NCI-H1048 (cell line): Measurements from ENCODE around the gene HPS4.
A peak's percentile ranks its signal among the peaks of the same experiment; 100 is the strongest.
"Not testable (repeated sequence)": the region's sequence is repeated elsewhere in the genome, so short reads cannot be mapped to it uniquely, and the experiment has no call there.

ENCODE experiments used
- DNase-seq: peaks from one replicate; lab custom pipeline; 2025; lab: John Stamatoyannopoulos, UW

Gene HPS4

DNA sequence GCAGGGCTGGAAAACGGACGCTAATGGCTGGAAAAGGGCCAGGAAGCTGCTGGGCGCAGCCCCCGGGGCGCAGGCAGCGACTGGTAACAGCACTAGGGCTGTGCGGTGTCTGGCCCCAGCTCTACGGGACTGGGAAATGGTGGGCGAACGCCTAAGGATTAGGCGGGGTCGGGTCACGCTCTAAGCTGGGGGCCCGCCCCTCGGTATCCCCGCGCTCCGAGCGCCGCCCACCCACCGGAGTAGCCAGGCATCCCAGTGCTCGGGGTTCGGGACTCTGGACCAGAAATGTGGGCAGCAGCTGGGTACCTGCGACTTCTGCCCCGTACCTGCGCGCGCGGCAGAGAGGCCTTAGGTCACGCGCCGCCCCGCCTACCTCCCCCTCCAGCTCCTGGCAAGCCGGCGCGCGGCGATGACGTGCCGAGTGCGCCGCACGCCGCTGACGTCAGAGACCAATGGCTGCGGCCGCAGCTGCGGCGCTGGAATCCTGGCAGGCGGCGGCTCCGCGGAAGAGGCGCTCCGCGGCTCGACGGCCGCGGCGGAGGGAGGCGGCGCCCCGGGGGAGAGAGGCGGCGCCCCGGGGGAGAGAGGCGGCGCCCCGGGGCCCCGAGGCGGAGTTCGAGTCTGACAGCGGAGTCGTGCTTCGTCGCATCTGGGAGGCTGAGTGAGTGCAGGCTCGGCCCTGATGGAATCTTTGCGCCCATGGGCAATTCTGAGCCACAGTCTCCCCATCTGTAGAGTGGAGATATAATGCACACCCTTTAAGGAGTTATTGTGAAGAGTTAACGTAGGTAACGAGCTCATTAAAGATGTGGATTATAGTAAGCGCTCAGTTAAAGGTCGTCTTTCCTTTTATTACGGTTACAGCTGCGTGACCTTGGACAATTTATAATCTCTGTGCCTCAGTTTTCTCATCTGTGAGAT, at the start of gene HPS4, which contains the start of gene SRRD:
Gene HPS4, minus strand, starts transcription at position 345 of the 921 bp plus-strand sequence. CDS start 2,021 bp downstream, outside the sequence.
Gene SRRD, plus strand, starts transcription at position 439 of the 921 bp plus-strand sequence. Its CDS starts 14 bp downstream, at position 453.
- peak; percentile 66 for DNase-seq

DNA sequence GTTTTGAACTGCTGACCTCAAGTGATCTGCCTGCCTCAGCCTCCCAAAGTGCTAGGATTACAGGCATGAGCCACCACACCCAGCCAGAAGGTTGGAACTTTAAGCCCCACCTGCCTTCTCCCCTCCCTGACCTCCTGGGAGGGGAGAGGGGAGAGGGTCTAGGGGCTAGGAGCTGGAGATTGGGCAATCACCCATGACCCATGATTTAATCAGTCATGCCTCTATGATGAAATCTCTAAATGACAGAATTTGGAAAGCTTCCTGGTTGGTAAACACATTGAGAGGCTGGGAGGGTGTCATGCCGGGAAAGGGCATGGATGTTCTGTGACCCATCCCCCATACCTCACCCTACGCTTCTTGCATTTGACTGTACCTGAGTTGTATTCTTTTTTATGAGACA, 45.8 kb upstream of the HPS4 start:
- no peak for DNase-seq

DNA sequence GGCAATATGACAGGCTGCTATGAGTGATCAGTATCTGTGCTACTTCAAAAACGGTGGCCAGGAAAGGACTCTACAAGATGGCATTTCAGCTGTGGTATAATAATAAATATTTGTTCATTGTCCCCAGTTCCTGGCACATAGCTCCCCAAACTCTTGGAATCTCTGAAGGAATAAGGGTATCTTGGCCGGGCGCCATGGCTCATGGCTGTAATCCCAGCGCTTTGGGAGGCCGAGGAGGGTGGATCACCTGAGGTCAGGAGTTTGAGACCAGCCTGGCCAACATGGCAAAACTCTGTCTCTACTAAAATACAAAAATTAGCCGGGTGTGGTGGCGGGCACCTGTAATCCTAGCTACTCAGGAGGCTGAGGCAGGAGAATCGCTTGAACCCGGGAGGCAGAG, 44.9 kb upstream of the HPS4 start:
- DNase-seq = not testable (repeated sequence)

DNA sequence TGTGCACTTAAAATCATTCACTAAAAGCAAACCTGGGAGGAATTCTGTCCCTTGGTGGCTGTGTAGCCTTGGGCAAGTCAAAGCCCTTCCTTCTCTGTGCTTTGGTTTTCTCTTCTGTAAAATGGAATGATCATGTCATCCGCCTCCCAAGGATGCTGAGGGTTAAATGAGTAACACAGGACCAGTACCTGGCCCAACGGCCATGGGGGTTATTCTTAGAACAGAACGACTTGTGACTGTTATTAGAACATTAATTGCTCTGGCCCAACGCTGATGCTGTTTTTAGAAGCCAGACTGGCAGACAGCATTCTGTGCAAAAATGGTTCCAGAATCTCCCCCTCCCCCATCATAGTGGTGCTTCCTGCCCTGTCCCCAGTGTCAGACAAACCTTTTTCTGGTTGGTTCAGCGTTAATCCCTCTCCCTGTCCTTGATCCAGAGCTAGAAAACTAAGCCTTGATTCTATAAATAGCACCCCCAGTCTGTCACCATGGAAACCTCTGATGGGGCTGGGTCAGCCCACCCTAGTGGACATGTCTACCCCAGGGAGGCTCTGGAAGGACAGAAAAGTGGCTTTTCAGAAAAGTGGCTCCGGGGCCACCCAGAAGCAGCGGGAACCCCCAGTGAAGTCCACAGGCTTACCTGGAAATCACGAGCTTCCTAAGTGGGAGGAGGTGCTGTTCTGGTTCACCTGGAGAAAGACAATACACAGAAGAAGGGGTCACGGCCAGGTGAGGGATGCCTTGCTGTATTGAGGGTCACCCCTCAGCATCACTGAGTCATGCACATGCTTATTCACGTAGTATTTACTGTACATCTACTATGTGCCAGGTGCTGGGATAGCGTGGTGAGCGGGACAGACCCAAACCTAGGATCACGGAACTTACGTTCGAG, 44.2 kb upstream of the HPS4 start:
- DNase-seq = no peak

DNA sequence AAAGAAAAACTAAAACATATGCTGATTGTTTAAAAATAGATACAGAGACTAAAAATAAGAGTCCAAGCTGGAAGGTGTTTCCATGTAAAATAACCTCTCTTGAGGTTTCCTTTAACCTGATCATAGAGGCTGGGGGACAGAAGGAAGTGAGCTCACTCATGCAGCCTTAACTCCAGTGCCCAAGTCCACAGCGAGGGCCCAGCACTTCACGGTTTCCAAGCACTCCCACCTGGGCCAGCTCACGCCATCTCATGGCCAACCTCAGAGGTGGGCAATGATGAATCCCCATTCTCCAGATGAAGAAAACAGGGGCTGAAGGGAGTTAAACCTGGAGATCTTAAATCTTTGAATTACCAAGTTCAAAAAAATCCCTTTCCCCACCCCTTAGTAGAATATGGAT, 43.6 kb upstream of the HPS4 start:
- no peak for DNase-seq

DNA sequence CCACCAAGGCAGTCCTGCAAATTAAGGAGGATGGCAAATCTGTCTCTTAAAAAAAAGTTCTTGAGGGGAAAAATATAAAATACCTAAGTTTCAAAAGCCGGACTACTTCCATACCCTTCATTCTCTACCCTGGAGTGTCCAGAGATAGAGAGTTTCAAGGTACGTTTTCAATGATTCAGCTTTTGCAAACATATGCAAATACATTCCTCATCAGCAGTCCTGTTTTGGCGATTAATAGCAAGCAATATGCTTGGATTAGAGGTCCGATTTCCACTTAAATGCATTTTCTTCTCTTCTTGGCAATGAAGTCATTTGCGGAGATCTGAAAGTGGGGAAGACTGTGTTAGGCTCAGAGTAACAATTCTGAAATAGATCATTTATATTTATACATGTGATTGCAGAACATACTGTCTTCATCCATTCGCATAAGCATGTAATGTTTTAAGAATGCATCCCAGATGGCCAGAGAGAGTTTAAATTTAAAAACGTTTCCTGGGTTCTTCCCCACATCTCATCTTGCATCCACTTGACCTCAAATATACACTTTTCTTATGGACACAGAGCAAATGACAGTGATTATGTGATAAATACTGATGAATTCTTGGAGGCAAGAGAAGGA, 42.5 kb upstream of the HPS4 start:
- no peak for DNase-seq

DNA sequence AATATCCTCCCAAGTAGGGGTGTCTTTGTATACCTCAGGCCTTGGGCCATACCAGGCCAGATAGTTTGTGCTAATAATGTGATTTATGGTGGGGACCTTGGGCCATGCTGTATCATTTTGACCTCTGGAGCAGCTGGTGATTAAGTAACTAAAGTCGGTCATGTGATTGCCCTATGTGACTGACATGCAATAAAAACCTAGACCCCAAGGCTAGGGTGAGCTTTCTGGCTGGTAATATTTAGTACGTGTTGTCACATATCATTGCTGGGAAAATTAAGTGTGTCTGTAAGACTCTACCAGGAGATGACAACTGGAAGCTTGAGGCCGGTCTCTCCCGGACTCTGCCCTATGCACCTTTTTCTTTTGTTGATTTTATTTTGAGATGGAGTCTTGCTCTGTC, 41.3 kb upstream of the HPS4 start:
- no peak for DNase-seq

DNA sequence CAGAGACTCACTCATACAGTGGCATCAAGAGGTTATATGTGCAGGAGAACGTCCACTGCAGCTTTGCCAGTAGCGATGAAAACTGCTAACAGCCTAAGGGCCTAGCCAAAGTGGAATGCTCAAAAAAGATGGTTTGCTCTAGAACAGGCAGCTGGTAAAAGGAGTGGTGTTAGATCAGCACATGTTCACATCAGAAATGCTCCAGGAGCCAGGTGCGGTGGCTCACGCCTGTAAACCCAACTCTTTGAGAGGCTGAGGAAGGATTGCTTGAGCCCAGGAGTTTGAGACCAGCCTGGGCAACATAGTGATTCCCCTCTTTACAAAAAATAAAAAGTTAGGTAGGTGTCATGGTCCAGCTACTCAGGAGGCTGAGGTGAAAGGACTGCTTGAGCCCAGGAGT, 39.0 kb upstream of the HPS4 start:
- no peak for DNase-seq

DNA sequence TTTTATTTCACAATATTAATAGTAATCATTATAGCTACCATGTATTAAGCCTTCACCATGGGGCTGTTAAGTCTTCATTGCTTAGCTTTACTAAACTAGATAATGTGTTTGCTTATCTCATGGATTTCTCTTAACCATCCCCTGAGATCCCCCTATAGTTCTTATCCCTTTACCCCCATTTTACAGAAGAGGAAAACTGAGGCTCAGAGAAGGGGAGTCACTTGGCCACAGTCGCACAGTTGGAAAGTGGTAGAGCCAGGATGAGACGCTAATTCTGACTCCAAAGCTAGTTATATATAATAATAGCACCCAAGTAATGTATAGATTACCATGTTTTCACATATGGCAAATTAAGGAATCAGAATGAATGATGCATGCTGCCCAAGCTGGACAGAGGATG, 38.4 kb upstream of the HPS4 start:
- DNase-seq = no peak

DNA sequence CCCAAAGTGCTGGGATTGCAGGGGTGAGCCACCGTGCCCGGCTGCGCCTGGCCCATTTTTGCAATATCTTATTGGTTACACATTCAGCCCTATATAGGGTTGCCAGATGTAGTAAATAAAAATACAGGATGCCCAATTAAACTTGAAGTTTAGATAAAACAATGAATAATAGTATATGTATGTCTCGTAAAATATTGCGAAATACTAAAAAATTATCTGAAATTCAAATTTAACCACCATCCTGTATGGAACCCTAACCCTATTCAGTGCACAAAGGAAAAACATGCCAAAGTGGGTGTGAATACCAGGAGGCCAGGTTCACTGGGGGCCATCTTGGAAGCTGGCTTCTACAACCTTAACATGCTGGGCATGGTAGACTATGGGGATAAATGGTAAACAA, 33.8 kb upstream of the HPS4 start:
- no peak for DNase-seq

DNA sequence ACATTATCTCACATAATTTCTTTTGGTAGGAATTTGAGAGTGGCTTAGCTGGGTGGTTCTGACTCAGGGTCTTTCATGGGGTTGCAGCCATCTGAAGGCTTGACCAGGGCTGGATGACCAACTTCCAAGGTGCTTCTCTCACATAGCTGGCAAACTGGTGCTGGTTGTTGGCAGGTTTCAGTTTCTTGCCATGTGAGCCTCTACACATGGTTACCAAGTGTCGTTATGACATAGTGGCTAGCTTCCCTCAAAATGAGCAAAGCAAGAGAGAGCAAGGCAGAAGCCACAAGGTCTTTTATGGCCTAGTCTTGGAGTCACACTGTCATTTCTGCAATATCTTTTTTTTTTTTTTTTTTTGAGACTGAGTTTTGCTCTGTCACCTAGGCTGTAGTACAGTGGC, 32.9 kb upstream of the HPS4 start:
- DNase-seq = no peak

DNA sequence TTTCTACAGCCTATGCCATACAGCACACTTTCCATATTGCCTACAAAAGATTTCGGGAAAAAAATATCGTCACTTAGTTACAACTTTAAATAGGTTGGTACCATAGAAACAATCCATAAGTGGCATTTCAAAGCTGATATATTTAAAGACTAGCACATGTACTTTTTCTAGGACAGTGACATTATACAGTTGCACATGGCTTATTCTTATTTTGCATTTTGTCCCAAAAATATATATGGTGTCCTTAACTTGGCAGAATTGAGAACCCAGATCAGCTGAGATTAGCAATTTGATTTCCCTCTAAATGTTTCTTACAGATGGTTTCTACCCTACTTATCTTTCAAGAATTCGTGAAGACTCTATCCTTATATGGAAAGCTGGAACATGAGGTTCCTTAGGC, 32.3 kb upstream of the HPS4 start:
- DNase-seq = no peak

DNA sequence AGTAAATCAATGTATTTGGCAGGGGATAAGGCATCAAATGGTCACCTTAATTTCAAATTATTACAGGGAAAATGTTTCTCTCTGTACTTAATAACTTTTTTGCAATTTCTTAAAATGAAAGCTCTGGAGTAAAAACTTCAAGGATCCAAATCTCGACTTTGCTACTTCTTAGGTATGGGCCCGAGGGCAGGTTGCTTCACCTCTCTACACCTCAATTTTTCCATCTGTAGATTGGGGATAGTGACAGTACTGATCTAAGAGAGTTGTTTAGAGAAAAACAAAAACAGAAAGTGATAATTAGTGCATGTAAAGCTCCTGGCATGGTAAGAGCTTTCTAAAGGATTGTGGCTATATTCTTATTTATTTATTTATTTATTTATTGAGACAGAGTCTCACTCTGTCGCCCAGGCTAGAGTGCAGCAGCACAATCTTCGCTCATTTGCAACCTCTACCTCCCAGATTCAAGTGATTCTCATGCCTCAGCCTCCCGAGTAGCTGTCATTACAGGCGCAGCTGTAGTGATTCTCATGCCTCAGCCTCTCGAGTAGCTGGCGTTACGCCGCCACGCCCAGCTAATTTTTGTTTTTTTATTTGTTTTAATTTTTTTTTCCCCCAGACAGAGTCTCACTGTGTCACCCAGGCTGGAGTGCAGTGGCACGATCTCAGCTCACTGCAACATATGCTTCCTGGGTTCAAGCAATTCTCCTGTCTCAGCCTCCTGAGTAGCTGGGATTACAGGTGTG, 31.0 kb upstream of the HPS4 start:
- no peak for DNase-seq

DNA sequence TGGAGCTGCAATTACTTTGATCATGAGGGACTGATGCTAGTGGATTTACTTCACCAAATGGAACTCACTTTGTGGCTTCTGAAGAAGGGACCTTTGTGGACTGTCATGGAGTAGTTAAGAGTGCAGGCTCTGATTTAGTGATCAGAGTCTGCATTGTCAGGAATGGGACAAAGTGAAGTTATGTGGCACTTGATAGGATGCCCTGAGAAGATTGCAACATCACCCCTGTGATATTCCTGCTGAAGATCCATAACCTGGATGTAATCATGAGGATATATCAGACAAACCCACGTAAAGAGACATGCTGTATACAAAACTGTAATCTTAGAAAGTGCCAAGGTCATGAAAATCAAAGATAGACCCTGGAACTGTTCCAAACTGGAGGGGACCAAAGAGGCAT, 30.3 kb upstream of the HPS4 start:
- no peak for DNase-seq

DNA sequence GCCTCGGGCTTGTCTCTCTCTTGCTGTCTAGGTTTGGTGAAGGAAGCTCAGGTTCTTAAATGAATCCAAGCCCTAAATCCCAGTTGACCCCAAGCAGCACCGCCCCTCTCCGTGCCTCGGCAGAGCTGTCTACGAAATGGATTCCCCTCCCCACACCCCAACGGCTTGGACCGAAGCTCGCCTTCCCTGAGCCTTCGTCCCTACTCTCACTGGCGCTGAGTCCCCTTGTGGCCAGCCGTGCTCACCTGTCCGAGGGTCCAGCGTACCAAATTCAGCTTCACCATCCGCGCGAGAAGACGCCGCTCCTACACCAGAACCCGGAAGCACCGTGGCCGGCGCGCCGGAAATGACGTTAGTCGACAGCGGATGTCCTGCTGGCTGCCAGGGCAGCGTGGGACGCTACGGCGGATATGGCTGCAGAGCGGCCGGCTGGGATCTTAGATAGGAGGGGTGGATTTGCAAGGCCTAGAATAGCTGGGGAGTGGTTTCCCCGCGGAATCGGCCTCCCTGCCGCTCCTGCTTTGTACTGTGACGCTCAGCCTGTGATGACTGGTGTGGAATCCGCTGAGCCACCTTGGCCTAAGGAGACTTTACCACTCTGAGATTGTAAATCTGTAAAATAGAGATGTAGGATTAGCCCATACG, 28.7 kb upstream of the HPS4 start, which contains the start of gene TFIP11:
Gene TFIP11, minus strand, starts transcription at position 325 of the 645 bp plus-strand sequence. CDS start 2,201 bp downstream, outside the sequence.
- DNase-seq = peak; percentile 78

DNA sequence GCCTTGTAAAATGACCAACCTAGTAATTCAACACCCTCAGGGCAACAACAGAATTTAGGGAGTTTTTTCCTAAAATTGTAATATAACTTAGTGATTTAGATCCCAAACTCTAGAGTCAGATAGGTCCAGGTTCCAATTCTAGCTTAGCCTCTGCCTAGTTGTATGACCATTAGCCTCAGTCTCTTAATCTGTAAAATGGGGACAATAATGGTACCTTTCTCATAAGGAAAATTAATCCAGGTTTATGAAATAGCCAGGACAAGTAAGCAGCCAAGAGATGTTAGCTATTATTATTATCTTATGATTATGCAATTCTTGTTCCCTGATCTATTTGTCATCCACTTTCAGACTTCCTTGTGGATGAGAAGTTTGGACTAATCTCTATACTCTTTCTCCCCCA, 24.6 kb upstream of the HPS4 start:
- DNase-seq = no peak

DNA sequence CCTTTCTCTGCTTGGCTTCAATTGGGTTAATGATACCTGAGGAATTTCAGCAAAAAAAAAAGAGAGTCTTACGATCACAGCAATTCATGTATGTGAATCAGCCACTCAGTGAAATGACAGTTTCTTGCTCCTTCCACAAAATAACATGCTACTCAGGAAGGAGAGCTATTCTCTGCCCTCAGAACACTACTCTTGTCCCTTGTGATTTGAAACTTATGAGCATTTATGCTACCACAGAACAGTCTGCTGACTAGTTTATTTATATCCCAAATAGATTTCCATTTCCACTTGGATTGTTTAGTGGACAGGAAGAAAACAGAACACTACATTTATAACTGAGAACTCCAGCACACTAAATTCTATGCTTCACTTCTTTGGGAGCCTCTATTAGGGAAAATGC, 20.2 kb upstream of the HPS4 start:
- DNase-seq = no peak

DNA sequence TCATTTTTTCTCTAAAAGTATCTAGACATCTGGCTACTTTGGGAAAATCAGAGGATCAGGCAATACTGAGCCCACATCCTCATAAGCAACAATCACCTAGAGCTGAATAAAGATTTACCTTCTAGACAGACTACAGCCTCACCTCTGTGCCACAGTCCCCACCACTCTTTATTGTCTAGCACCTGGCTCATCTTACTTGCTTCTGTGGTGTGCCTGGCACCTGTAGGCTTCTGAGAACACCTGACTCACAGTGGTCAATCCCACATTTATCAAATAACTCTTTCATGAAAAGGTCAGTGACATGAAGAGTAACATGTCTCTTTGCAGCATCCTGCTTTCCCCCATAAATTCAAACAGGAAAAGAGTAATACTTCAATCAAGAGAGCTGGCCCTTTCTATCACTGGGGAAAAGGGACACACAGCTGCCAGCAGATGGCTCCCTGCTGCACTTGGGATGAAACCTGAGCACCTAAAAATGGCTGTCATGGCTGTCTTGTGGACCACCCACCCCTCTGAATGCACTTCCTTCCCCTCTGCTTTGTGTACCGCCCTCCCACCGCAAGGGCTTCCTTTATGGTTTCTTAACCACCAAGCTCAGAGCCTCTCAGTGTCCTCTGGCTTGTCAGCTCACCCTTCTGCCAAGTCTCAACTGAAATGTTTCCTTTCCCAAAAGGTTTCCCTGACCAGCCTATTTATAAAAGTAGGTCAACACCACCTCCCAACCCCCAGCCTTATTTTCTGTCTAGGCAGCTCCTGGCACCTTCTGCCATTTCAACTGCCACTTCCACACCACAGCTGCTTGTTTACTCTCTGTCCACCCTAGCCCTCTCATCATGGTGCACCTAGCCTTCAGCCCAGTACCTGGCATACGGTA, 19.3 kb upstream of the HPS4 start:
- DNase-seq = no peak

DNA sequence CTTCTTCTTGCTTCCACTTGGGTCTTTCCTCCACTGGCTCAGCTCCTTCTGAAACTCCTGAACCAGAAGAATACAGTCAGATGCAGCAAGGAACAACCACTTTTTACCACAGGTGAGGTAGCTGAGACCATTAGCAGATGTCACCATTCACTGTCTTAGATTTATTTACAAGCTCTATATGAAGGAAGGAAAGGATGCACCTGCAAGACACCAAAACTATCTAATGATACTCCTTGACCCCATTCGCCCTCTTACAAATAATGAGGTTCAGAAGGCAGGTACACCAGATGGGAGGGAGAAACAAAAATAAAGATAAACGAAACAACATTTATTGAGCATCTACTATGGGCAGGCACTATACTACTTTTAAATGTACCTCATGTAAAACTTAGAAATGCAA, 18.4 kb upstream of the HPS4 start:
- no peak for DNase-seq

DNA sequence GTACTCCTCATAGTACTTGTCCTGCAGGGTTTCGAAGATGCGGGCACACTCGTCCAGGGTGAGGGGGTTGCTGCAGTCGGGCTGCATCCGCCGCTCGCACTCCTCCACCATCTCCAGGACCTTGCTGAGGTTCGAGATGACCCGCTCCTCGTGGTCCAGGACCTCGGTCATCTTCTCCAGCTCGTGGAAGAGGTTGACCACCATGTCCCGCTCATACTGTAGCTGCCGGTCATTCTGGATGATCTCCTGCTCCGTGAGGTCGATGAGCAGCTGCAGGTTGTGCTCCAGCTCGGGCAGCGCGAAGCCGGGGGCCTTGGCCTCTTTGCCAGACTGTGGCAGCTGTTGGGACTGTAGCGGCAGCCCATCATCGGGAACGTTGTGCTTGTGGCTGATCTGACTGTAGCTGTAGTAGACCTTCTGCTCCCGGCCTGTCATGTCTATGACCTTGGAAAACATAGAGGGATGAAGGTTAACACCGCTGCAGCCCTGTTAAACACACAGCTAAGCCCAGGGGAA, 15.7 kb upstream of the HPS4 start:
- DNase-seq = no peak
